Esophagus muscularis mucosa (tissue), 4 donors: Measurements from ENCODE around the gene NLRP7. TPM values are rescaled to one million over a fixed set of nuclear protein-coding genes. Genes with fewer than 3 reads are reported as not detected.

Experiments used
- DNase-seq: peaks from one replicate; pipeline ENCODE4 v3.0.0-alpha.2; 2017; ENCODE audit errors: extremely low spot score
- H3K27ac ChIP-seq, 4 donors: fragments of 200-600 bp; sonication (generic); replicated peaks in 1 of 4; 1 replicate in 3 of 4; 2 replicates in 1 of 4; pipeline ENCODE4 v1.5.1; 2016 to 2019; ENCODE audit warnings: mild to moderate bottlenecking in 1 of 4
- H3K27me3 ChIP-seq, 4 donors: fragments of 200-600 bp; sonication (generic); one replicate each; pipeline versions ENCODE4 v1.5.1 to v1.6.0; 2016 to 2019
- H3K36me3 ChIP-seq, 4 donors: fragments of 200-600 bp; sonication (generic); one replicate each; pipeline ENCODE4 v1.5.1; 2016 to 2019
- H3K4me1 ChIP-seq, 4 donors: fragments of 200-600 bp; sonication (generic); one replicate each; pipeline ENCODE4 v1.5.1; 2016 to 2019
- H3K4me3 ChIP-seq, 4 donors: fragments of 200-600 bp; sonication (generic); 1 replicate in 2 of 4; 2 replicates in 2 of 4; pipeline ENCODE4 v1.5.1; 2016 to 2019; ENCODE audit warnings: mild to moderate bottlenecking in 4 of 4, moderate library complexity in 1 of 4
- H3K9me3 ChIP-seq, 4 donors: fragments of 200-600 bp; sonication (generic); 1 replicate in 3 of 4; 2 replicates in 1 of 4; pipeline ENCODE4 v1.5.1; 2016 to 2019
- CTCF ChIP-seq, 3 experiments: fragments of 200-600 bp in 2 of 3; fragments of 450-650 bp in 1 of 3; sonication (generic) in 2 of 3; IDR thresholded peaks; one replicate each; pipeline ENCODE4 v1.5.1; 2017 to 2019; ENCODE audit warnings: antibody characterized with exemption in 3 of 3, mild to moderate bottlenecking in 2 of 3, moderate library complexity in 1 of 3
- EP300 ChIP-seq: sonication (generic); formaldehyde crosslinking; IDR thresholded peaks from one replicate; pipeline ENCODE4 v1.6.1; 2017; ENCODE audit warnings: antibody characterized with exemption
- POLR2A ChIP-seq: fragments of 450-650 bp; IDR thresholded peaks from one replicate; pipeline ENCODE4 v1.6.1; 2017; ENCODE audit warnings: antibody characterized with exemption, moderate library complexity, mild to moderate bottlenecking, low read depth
- POLR2AphosphoS5 ChIP-seq, 2 donors: sonication (generic); formaldehyde crosslinking; IDR thresholded peaks; one replicate each; pipeline ENCODE4 v1.6.1; 2017; ENCODE audit warnings: antibody characterized with exemption in 2 of 2
- WGBS: methylation state at CpG from one replicate; pipeline ENCODE4 v1.1.5; 2018; 5-methylcytosine and 5-hydroxymethylcytosine counted together
- intact Hi-C: fragments of 100-400 bp; cut with DNase I; formaldehyde crosslinking; loops from one replicate; pipeline ENCODE4 v1.15.1; 2023
- small RNA-seq, 3 donors: library from RNA; depleted of rRNA; stranded (forward); fragments of <200 nt; gene quantifications; one replicate each; pipeline ENCODE3, GENCODE V24; 2016
- total RNA-seq, 4 donors: library from RNA; depleted of rRNA; stranded (reverse); fragments of >200 nt; gene quantifications; one replicate each; pipeline versions ENCODE4 v1.1.0 to v1.2.1, GENCODE V29; 2016

NLRP7 gene
- total RNA-seq, 4 donors from 2014 or later, result not detected

GRCh38 chr19:54877471-54877870, 69.9 kb downstream of the NLRP7 start:
- Histone ChIP-seq H3K27me3 (peaks cover 0 to 22% (median 0%) of the 10 kb centered on the region in 4 donors), H3K4me3 (no peak overlapping the region), H3K36me3 (no peaks in the 10 kb centered on the region), H3K27ac (no peak overlapping the region), H3K4me1 (no peaks in the 10 kb centered on the region), H3K9me3 (no peaks in the 10 kb centered on the region)
- intact Hi-C loops, result no loop called here
- no peak for DNase-seq
- TF ChIP-seq CTCF (IDR thresholded peaks at IDR 0.05), result no peak
- no peak for TF ChIP-seq EP300
- TF ChIP-seq POLR2AphosphoS5 (IDR thresholded peaks at IDR 0.05), result no peak
- TF ChIP-seq POLR2A, result no peak
- WGBS, result 55% methylated on average over 3 of the region's 3 CpGs

- H3K36me3 ChIP-seq, result no peaks in the 10 kb centered on the region
- H3K4me3 ChIP-seq, result no peak overlapping the region
- H3K9me3 ChIP-seq, result no peaks in the 10 kb centered on the region
- TF ChIP-seq POLR2A (no peak), POLR2AphosphoS5 (IDR thresholded peaks at IDR 0.05) (no peak), EP300 (no peak), CTCF (IDR thresholded peaks at IDR 0.05) (no peak)
- no peaks in the 10 kb centered on the region for H3K4me1 ChIP-seq
- H3K27ac ChIP-seq, result no peak overlapping the region
- intact Hi-C loops, result no loop called here
- 56% methylated on average over 2 of the region's 2 CpGs for WGBS
- DNase-seq, result no peak
- H3K27me3 ChIP-seq, result peaks cover 0 to 10% (median 0%) of the 10 kb centered on the region in 4 donors
These were observed 71.8 kb downstream of the NLRP7 start for GRCh38 chr19:54875506-54875905.

GRCh38 chr19:54873990-54874389, 73.3 kb downstream of the NLRP7 start, which contains the start of gene FCAR:
Gene FCAR, plus strand, starts transcription at chr19:54874235. Its CDS starts 55 bp downstream, at chr19:54874290.
- 75% methylated on average over 8 of the region's 8 CpGs for WGBS
- Histone ChIP-seq H3K27me3 (peaks cover 0 to 6% (median 0%) of the 10 kb centered on the region in 4 donors), H3K9me3 (no peaks in the 10 kb centered on the region), H3K4me3 (no peak within 1 kb of the TSS), H3K27ac (no peak within 1 kb of the TSS), H3K4me1 (no peaks in the 10 kb centered on the region), H3K36me3 (no peaks in the 10 kb centered on the region)
- no peak for DNase-seq
- intact Hi-C loops, result no loop called here
- TF ChIP-seq POLR2AphosphoS5 (IDR thresholded peaks at IDR 0.05) (no peak), CTCF (IDR thresholded peaks at IDR 0.05) (no peak), EP300 (no peak), POLR2A (no peak)

Small RNAs within 50 kb of the gene (small RNA-seq; reads per million reads assigned to genes)
- gene AC011476.8, result 0 reads per million in 3 donors

Other genes with a start within 250 kb of the NLRP7 start
- not detected for gene KIR3DL3, start 223.1 kb downstream of the NLRP7 start, total RNA-seq
- gene KIR2DL3, start 209.0 kb downstream of the NLRP7 start, total RNA-seq, result not detected
- gene KIR2DL1, start 177.7 kb downstream of the NLRP7 start, total RNA-seq, result not detected
- gene KIR2DL4, start 143.9 kb downstream of the NLRP7 start, total RNA-seq, result not detected
- not detected for gene KIR3DL1, start 131.1 kb downstream of the NLRP7 start, total RNA-seq
- not detected for gene KIR2DS4, start 114.9 kb downstream of the NLRP7 start, total RNA-seq
- gene KIR3DL2, start 97.1 kb downstream of the NLRP7 start, total RNA-seq, result not detected
- 1 to 10 TPM in 2 of 4 donors, under 1 TPM in 1, not detected in 1; 0.29 to 6.3 (median 1.4) TPM for gene FCAR, start 73.3 kb downstream of the NLRP7 start, total RNA-seq
- gene NCR1, start 41.4 kb downstream of the NLRP7 start, total RNA-seq, result under 1 TPM in 1 of 4 donors, not detected in 3; 0.33 TPM
- gene NLRP2, start 18.8 kb upstream of the NLRP7 start, total RNA-seq, result under 1 TPM in 2 of 4 donors, not detected in 2; 0.42 to 0.50 TPM
- under 1 TPM in 2 of 4 donors, not detected in 2; 0.13 to 0.29 TPM for gene GP6, start 90.7 kb upstream of the NLRP7 start, total RNA-seq
- 10 to 100 TPM; 11.1 to 16.4 (median 12.3) TPM for gene RDH13, start 115.6 kb upstream of the NLRP7 start, total RNA-seq
- gene EPS8L1, start 128.3 kb upstream of the NLRP7 start, total RNA-seq, result 1 to 10 TPM; 1.0 to 8.7 (median 1.2) TPM
- 100 to 1,000 TPM; 257 to 451 (median 351) TPM for gene PPP1R12C, start 170.1 kb upstream of the NLRP7 start, total RNA-seq
- 1 to 10 TPM in 1 of 4 donors, not detected in 3; 2.0 TPM for gene TNNT1, start 201.7 kb upstream of the NLRP7 start, total RNA-seq
- not detected for gene TNNI3, start 210.2 kb upstream of the NLRP7 start, total RNA-seq
- gene DNAAF3, start 219.1 kb upstream of the NLRP7 start, total RNA-seq, result under 1 TPM in 1 of 4 donors, not detected in 3; 0.83 TPM
- 1 to 10 TPM in 2 of 4 donors, under 1 TPM in 1, not detected in 1; 0.80 to 2.1 (median 1.7) TPM for gene SYT5, start 232.8 kb upstream of the NLRP7 start, total RNA-seq